Activated CD4-positive, alpha-beta T cell treated with anti-CD3 and anti-CD28 coated beads, Interleukin-2, amount 10 ng/mL, durations not matched to agents 24 days and 14 days (primary cell): ENCODE measurements around the gene RNF168. TPM values are rescaled to one million over a fixed set of nuclear protein-coding genes. Genes with fewer than 3 reads are reported as not detected.
"Not testable (repeated sequence)": the region's sequence is repeated elsewhere in the genome, so short reads cannot be mapped to it uniquely, and the experiment has no call there.

Source experiments
- DNase-seq: peaks from one replicate; pipeline ENCODE4 v3.0.0; 2022
- H3K27ac Mint-ChIP-seq: one replicate; pipeline ENCODE4 v1.8.0; 2022; ENCODE audit warnings: mild to moderate bottlenecking, mixed read lengths
- H3K27me3 Mint-ChIP-seq: one replicate; pipeline ENCODE4 v1.8.0; 2022; ENCODE audit warnings: mixed read lengths
- H3K36me3 Mint-ChIP-seq: one replicate; pipeline ENCODE4 v1.8.0; 2022; ENCODE audit warnings: low read depth, mild to moderate bottlenecking, mixed read lengths
- H3K4me1 Mint-ChIP-seq: one replicate; pipeline ENCODE4 v1.8.0; 2021; ENCODE audit warnings: mixed read lengths
- H3K4me3 Mint-ChIP-seq: one replicate; pipeline ENCODE4 v1.8.0; 2022; ENCODE audit warnings: mild to moderate bottlenecking, moderate library complexity, mixed read lengths
- H3K9me3 Mint-ChIP-seq: one replicate; pipeline ENCODE4 v1.8.0; 2021; ENCODE audit warnings: mixed read lengths
- intact Hi-C: fragments of 100-400 bp; cut with micrococcal nuclease; formaldehyde crosslinking; loops from one replicate; pipeline ENCODE4 v1.15.1; 2023
- total RNA-seq: library from RNA; stranded (reverse); gene quantifications from 2 replicates; pipeline ENCODE4 v1.2.3, GENCODE V29; 2022

The RNF168 gene
- total RNA-seq, 1 donor from 2014 or later: 32.8 TPM

DNA sequence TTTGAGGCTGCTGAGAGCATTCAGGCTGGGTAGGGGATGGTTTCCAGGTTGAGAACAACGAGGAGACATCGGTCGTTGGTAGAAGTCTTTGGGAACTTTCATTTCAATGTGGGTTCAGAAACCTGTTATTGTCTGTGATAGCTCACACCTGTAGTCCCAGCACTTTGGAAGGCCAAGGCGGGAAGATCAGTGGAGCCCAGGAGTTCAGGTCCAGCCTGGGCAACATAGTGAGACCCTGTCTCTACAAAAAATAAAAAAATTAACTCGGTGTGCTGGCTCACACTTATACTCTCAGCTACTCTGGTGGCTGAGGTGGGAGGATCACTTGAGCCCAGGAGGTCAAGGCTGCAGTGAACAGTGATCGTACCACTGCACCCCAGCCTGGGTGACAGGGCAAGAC lies 988 bp upstream of the RNF168 start:
- Mint-ChIP-seq H3K4me3 (no peak overlapping the region), H3K4me1 (peaks cover 24% of the 10 kb centered on the region), H3K27ac (no peak overlapping the region), H3K27me3 (peaks cover 2% of the 10 kb centered on the region), H3K36me3 (peaks cover 29% of the 10 kb centered on the region), H3K9me3 (peaks cover 12% of the 10 kb centered on the region)
- DNase-seq: no peak
- intact Hi-C loops: loop anchor here (5.0 kb wide), 4 partner anchors 92 to 597 kb away; partner anchors contain the start of genes TFRC and TNK2

GRCh38 chr3:196504077-196504398 lies 470 bp upstream of the RNF168 start:
- H3K27me3 Mint-ChIP-seq, DNase-seq: not testable (repeated sequence)
- peaks cover 29% of the 10 kb centered on the region for H3K4me1 Mint-ChIP-seq
- intact Hi-C loops: loop anchor here (5.0 kb wide), 4 partner anchors 92 to 597 kb away; partner anchors contain the start of genes TFRC and TNK2
- peaks cover 34% of the 10 kb centered on the region for H3K36me3 Mint-ChIP-seq
- peak overlapping the region; percentile 98 for H3K4me3 Mint-ChIP-seq
- H3K9me3 Mint-ChIP-seq: peaks cover 12% of the 10 kb centered on the region
- H3K27ac Mint-ChIP-seq: peak overlapping the region; percentile 86

DNA sequence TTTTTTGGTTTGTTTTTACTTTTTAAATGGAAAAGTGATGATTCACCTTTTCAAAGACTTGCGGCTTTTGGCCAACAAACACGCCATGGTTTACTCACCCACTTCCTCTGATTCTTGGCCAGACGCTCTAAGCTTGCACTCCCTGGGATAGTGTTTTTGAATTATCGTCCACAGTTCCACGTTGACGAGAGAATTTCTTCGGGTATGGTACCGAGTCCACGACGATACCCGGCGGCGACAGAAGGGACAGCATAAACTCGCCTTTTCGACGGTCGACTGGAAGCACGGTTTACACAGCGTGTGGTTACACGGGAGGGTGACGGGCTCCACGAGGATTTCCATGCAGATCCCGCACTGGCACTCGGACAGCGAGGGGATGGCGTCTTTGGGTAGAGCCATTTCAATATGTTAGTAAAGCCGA lies 783 bp downstream of the RNF168 start:
- Mint-ChIP-seq H3K9me3 (peaks cover 9% of the 10 kb centered on the region), H3K36me3 (peaks cover 45% of the 10 kb centered on the region)
- peak; percentile 90 for DNase-seq

GRCh38 chr3:196501316-196502044 lies 2.1 kb downstream of the RNF168 start:
- Mint-ChIP-seq H3K9me3 (peaks cover 4% of the 10 kb centered on the region), H3K4me1 (peaks cover 38% of the 10 kb centered on the region), H3K4me3 (peak overlapping the region; percentile 98), H3K27me3 (peaks cover 2% of the 10 kb centered on the region), H3K27ac (peak overlapping the region; percentile 87), H3K36me3 (peaks cover 46% of the 10 kb centered on the region)
- DNase-seq: peak; percentile 69
- intact Hi-C loops: loop anchor here (1.0 to 5.0 kb wide), 10 partner anchors 27 to 594 kb away; partner anchors contain the start of genes DYNLT2B, TFRC, TNK2 and UBXN7

More for the DNA sequence above, 783 bp downstream of the RNF168 start:
- H3K4me1 Mint-ChIP-seq: peaks cover 35% of the 10 kb centered on the region
- H3K4me3 Mint-ChIP-seq: peak overlapping the region; percentile 98
- H3K27ac Mint-ChIP-seq: peak overlapping the region; percentile 97
- intact Hi-C loops: loop anchor here (1.0 to 5.0 kb wide), 15 partner anchors 26 to 595 kb away; partner anchors contain the start of genes CEP19, DYNLT2B, FBXO45 and NCBP2
- peaks cover 2% of the 10 kb centered on the region for H3K27me3 Mint-ChIP-seq

DNA sequence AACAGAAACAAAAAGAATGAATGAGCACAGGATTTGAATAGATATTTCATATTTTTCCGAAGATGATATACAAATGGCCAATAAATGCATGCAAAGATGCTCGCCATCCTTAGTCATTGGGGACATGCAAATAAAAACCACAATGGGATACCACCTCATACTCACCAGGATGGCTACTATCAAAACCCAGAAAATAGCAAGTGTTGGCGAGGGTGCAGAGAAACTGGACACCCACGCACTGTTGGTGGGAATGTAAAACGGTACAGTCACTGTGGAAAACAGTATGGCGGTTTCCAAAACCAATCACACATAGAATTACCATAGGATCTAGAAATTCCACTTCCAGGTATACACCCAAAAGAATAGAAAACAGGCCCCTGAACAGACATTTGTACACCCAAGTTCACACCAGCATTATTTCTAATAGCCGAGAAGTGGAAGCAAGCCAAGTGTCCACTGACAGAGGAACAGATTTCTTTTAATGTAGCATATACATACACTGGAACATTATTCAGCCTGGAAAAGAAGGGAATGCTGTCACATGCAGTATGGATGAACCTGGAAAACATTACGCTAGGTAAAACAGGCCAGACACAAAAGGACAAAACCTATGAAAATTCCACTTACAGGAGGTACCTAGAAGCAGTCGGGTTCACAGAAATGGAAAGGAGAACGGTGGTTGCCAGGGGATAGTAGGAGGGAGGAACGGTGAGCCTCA lies 3.6 kb downstream of the RNF168 start:
- peaks cover 56% of the 10 kb centered on the region for H3K36me3 Mint-ChIP-seq
- peak overlapping the region; percentile 98 for H3K4me3 Mint-ChIP-seq
- no peak for DNase-seq
- no peaks in the 10 kb centered on the region for H3K9me3 Mint-ChIP-seq
- H3K27ac Mint-ChIP-seq: peak overlapping the region; percentile 87
- H3K27me3 Mint-ChIP-seq: no peaks in the 10 kb centered on the region
- H3K4me1 Mint-ChIP-seq: peaks cover 43% of the 10 kb centered on the region
- intact Hi-C loops: loop anchor here (5.0 kb wide), 4 partner anchors 88 to 593 kb away; partner anchors contain the start of genes TFRC and TNK2

DNA sequence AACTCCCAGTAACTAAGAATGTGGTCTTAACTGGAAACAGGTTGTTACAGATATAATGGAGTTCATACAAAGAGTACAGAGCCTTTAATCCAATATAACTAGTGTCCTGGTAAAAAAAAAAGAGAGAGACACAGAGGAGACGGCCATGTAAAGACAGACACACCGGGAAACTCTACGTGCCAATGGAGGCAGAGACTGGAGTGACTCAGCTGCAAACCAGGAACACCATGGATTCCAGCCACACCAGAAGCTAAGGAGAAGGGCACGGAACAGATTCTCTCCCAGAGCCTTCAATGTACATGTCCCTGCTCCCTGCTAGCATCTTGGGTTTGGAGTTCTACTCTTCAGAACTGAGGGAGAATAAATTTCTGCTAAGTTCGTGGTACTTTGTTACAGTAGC lies 4.5 kb downstream of the RNF168 start:
- intact Hi-C loops: no loop called here
- H3K36me3 Mint-ChIP-seq: peaks cover 58% of the 10 kb centered on the region
- H3K4me3 Mint-ChIP-seq: peak overlapping the region; percentile 98
- DNase-seq: no peak
- no peaks in the 10 kb centered on the region for H3K27me3 Mint-ChIP-seq
- peak overlapping the region; percentile 16 for H3K27ac Mint-ChIP-seq
- peaks cover 39% of the 10 kb centered on the region for H3K4me1 Mint-ChIP-seq
- no peaks in the 10 kb centered on the region for H3K9me3 Mint-ChIP-seq

- peaks cover 35% of the 10 kb centered on the region for H3K4me1 Mint-ChIP-seq
- H3K36me3 Mint-ChIP-seq: peaks cover 58% of the 10 kb centered on the region
- H3K27me3 Mint-ChIP-seq: no peaks in the 10 kb centered on the region
- intact Hi-C loops: no loop called here
- no peak for DNase-seq
- no peak overlapping the region for H3K4me3 Mint-ChIP-seq
- H3K27ac Mint-ChIP-seq: no peak overlapping the region
- no peaks in the 10 kb centered on the region for H3K9me3 Mint-ChIP-seq
Measured at GRCh38 chr3:196498297-196498696, 5.3 kb downstream of the RNF168 start.

- DNase-seq: no peak
- peaks cover 31% of the 10 kb centered on the region for H3K4me1 Mint-ChIP-seq
- H3K27ac Mint-ChIP-seq: no peak overlapping the region
- intact Hi-C loops: no loop called here
- no peaks in the 10 kb centered on the region for H3K27me3 Mint-ChIP-seq
- no peaks in the 10 kb centered on the region for H3K9me3 Mint-ChIP-seq
- H3K36me3 Mint-ChIP-seq: peaks cover 58% of the 10 kb centered on the region
- H3K4me3 Mint-ChIP-seq: no peak overlapping the region
Measured at GRCh38 chr3:196496183-196496582, 7.4 kb downstream of the RNF168 start.

GRCh38 chr3:196493292-196493691 lies 10.3 kb downstream of the RNF168 start:
- H3K9me3 Mint-ChIP-seq: no peaks in the 10 kb centered on the region
- H3K27me3 Mint-ChIP-seq: no peaks in the 10 kb centered on the region
- intact Hi-C loops: no loop called here
- no peak for DNase-seq
- no peak overlapping the region for H3K4me3 Mint-ChIP-seq
- H3K27ac Mint-ChIP-seq: no peak overlapping the region
- peaks cover 33% of the 10 kb centered on the region for H3K36me3 Mint-ChIP-seq
- H3K4me1 Mint-ChIP-seq: peaks cover 16% of the 10 kb centered on the region

- Mint-ChIP-seq H3K4me1 (peaks cover 14% of the 10 kb centered on the region), H3K36me3 (peaks cover 31% of the 10 kb centered on the region), H3K27ac (no peak overlapping the region), H3K9me3 (no peaks in the 10 kb centered on the region), H3K27me3 (no peaks in the 10 kb centered on the region), H3K4me3 (no peak overlapping the region)
- intact Hi-C loops: no loop called here
- DNase-seq: no peak
Measured at GRCh38 chr3:196492080-196492479, 11.5 kb downstream of the RNF168 start.

DNA sequence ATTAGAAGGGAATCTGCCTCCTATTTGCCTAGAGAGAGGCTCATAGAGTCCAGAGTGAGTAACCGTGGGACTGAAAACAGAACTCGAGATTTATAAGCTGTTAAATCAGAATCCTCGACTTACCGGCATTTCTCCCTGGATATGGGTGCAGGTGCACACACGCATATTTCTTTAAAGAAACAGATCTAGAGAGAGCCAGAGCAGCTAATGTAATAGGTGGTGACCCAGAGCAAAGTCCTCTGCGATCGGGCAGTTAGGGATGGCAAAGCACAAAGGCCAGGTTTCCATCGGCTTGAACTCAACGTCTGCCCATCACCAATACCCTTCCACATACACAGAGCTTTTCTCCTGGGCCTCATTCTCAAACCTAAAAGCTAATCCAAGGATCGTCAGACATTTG lies 13.8 kb downstream of the RNF168 start:
- Mint-ChIP-seq H3K27me3 (no peaks in the 10 kb centered on the region), H3K4me1 (peaks cover 10% of the 10 kb centered on the region), H3K27ac (no peak overlapping the region), H3K36me3 (peaks cover 25% of the 10 kb centered on the region), H3K4me3 (no peak overlapping the region), H3K9me3 (no peaks in the 10 kb centered on the region)
- intact Hi-C loops: no loop called here
- no peak for DNase-seq

- Mint-ChIP-seq H3K27me3 (no peaks in the 10 kb centered on the region), H3K4me3 (no peak overlapping the region), H3K9me3 (no peaks in the 10 kb centered on the region), H3K27ac (no peak overlapping the region), H3K4me1 (peaks cover 6% of the 10 kb centered on the region), H3K36me3 (peaks cover 34% of the 10 kb centered on the region)
- DNase-seq: no peak
- intact Hi-C loops: loop anchor here (1.0 kb wide), 1 partner anchor 33 kb away; no protein-coding TSS in a partner anchor
Measured at GRCh38 chr3:196486263-196486662, 17.3 kb downstream of the RNF168 start.

- peaks cover 50% of the 10 kb centered on the region for H3K36me3 Mint-ChIP-seq
- no peak overlapping the region for H3K4me3 Mint-ChIP-seq
- no peaks in the 10 kb centered on the region for H3K27me3 Mint-ChIP-seq
- intact Hi-C loops: no loop called here
- DNase-seq: no peak
- no peaks in the 10 kb centered on the region for H3K4me1 Mint-ChIP-seq
- H3K27ac Mint-ChIP-seq: no peak overlapping the region
- H3K9me3 Mint-ChIP-seq: no peaks in the 10 kb centered on the region
Measured at GRCh38 chr3:196477678-196478077, 25.9 kb downstream of the RNF168 start.

- no peak overlapping the region for H3K27ac Mint-ChIP-seq
- peaks cover 8% of the 10 kb centered on the region for H3K4me1 Mint-ChIP-seq
- peaks cover 52% of the 10 kb centered on the region for H3K36me3 Mint-ChIP-seq
- no peaks in the 10 kb centered on the region for H3K9me3 Mint-ChIP-seq
- no peak for DNase-seq
- no peak overlapping the region for H3K4me3 Mint-ChIP-seq
- intact Hi-C loops: no loop called here
- no peaks in the 10 kb centered on the region for H3K27me3 Mint-ChIP-seq
Measured at GRCh38 chr3:196472286-196472685, 31.3 kb downstream of the RNF168 start.
